HG03469 (cell line): ENCODE results near the gene ICAM4.
A peak's percentile ranks its signal among the peaks of the same experiment; 100 is the strongest.

Source experiments
- ATAC-seq: cut with Tn5 transposase; IDR thresholded peaks from one replicate; pipeline ENCODE4 v1.9.1; 2021; ENCODE audit warnings: mild to moderate bottlenecking, moderate library complexity, moderate number of reproducible peaks; ENCODE audit not compliant: unreplicated experiment

ICAM4 gene

DNA sequence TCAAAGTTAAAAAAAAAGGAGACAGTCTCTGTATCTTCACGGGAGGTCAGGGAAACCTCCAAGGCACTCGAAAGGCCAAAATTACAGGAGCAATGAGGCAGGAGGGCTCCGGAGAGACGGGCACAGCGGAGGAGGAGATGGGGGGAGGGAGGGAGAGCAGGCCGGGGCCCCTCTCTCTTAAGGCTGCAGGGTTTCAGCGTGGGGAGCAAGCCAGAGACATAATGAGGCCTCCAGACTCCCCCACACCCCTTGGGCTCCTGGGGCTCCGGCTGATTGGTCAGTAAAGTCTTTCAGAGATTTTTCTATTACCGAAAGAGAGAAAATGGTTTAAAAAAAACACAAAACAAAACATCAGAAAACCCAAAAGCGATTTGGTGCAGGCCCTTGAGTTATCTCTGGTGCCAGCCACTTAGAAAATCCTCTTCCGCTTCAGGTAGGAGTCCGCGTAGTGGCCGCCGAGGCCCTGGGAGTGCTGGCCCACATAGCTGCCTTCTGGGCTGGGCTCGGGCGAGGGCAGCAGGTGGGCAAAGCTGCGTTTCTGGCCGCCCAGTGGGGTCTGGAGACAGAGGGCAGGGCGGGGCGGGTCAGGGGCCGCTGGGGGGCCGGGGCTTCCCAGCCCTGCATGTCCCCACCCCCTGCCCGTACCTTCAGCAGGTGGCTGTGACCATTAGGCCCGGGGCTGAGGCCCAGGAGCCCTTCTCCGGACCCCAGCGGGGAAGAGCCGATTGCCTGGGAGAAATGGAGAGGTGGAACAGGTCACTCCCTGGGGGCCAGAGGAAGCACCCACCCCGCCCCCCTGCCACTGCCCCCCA, 30.5 kb downstream of the ICAM4 start:
- no peak for ATAC-seq

DNA sequence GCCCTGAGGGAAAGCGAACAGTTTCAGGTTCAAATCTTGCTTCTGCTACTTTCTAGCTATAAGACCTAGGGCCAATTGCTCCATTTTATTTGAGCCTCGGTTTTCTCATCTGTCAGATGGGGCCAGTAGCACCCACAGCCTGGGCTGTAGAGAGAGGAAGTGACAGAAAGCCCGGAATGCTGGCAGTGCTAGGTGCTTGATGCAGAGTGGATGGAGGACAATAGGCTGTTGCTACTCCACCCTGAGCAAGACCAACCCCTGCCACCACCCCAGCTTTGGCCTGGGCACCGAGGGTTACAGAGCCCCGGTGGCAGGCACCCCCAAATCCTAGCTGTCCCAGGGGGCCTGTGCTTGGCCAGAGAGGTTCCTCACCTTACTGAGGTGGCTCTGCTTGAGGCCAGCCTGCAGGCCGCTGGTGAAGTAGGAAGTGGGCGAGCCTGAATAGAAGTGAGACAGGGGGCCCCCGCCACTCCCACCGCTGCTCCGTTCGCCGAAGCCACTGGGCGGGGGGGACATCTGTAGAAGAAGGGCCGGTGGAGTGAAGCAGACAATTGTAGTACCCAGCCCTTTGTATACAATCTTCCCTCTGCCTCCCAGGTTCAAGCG, 31.2 kb downstream of the ICAM4 start:
- ATAC-seq, result no peak

DNA sequence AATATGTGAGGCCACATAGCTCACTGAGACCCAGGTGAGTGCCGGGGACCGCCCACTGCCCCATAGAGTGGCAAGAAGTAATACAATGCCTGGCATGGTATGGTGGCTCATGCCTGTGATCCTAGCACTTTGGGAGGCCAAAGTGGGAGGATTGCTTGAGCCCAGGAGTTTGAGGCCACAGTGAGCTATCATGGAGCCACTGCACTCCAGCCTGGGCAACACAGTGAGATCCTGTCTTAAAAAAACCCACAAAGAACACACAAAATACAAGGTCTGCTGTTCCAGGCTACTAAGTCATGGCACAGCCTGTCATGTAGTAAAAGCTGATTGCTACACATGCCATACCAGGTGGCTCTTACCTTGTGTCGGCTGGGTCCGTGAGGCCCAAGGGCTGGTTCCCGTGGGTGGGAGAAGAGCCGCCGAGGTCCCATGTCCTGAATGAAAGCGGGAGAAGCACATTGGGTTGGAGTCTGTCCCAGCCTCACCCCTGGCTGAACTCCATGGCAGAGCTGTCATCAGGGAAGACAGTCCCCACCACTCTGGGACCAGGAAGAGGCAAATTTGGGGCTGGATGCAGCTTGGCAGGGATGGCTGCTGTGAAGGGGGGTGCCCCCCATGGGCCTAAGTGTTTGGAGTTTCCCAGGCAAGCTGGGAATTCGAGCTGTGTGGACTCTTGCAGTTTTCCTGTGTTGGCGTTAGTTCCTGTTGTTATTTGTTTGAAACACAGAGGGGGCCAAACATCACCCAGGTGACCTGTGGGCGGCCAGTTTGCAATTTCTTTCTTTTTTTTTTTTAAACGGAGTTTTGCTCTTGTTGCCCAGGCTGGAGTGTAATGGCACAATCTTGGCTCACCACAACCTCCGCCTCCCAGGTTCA, 32.3 kb downstream of the ICAM4 start:
- no peak for ATAC-seq

DNA sequence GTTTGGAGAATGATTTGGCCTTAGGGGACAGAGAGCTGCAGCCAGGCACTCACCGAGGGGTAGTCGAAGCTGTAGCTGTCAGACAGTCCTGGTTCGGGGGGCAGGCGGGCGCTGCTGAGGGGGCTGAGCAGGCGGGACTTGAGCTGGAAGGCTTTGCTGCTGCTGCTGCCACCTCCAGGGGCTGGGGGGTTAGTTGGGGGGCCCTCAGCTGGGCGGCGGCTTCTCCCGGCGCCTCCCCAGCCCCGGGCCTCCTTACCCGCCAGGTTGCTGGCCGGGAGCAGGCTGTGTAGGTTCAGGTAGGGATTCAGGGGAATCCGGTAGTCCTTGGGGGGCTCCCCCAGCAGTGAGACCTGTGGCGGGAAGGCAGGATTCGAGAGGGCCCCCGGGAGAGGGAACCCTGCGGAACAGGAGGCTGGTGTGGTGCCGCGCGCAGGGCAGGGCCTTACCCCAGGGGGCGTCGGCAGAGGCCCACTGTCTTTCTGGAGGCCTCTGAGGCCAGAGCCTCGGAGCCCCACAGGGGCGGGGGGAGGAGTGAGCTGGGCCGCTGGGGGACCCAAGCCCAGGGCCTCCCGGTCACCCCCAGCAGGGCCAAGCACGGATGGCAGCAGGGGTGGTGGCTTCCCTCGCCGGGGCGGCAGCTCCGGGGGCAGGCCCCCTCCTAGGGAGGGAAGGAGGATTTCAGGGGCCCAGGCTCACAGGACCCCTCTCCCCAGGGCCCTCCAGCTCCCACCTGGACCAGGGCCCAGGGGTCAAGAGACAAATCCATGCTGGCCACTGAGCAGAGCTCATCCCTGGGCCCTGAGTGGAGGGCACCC, 34.1 kb downstream of the ICAM4 start:
- no peak for ATAC-seq

DNA sequence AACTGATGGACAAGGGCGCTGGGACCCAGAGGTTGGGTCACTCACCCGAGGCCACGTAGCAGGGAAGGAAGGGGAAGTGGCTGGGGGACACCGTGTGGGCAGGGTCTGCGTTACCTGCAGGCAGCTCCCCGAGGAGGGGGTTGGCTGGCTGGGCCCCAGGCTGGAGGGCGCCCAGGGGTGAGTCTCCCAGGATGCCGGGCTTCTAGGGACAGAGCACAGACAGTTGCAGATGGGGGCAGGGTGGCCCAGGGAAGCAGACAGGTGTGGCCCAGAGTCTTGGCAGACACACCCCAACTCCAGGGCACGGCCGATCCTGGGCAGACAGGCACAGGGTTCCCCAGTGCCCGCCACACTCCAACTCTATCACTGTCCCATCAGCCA, 34.7 kb downstream of the ICAM4 start:
- no peak for ATAC-seq

DNA sequence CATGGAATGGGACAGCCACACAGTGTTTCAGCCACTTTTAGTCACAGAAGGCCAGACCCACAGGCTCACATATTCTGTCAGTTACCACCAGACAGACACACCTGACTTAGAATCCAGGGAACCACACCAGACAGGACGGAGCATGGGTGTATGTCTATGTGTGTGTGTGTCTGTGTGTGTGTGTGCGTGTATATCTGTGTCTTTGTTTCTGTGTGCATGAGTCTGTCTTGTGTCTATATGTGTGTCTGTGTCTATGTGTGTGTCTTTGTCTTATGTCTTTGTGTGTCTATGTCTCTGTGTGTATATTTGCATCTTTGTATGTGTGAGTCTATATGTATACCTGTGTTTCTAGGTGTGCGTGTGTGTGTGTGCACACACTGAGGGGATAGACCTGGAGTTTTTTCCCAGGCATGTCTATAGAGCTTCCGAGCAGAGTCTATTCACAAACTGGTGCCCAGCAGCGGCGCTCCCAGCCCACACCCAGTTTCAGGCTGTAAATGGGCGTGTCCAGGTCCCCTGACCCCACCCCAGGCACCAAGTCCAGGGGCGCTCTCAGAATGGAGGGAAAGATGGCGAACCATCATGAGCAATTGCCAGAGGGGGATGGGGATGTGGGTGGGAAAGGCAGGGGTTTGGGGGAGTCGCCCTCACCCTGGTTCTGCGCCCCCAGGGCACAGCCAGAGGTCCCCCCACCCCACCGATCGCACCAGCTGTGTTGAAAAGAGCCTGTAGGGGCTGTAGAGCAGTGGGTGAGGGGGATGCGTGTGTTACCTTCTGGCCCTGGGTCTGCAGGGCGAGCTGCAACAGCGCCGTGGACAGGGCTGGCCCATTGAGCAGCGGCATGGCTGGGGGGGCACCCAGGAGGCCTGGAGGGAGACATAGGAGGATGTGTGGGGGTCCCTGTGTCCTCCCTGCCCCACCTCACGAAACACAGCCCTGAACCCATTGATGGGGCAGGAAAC, 35.4 kb downstream of the ICAM4 start:
- no peak for ATAC-seq

DNA sequence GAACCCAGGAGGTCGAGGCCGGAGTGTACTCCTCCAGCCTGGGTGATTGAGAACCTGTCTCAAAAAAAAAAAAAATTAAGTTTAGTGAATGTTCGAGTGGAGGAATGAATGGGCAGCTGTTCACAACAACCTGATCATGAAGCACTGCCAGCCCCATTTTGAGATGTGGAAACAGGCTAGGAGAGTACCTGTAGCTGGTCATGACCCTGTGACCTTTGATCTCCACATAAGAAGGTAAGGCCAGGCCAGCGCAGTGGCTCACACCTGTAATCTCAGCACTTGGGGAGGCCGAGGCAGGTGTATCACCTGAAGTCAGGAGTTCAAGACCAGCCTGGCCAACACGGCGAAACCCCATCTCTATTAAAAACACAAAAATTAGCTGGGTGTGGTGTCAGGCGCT, 39.0 kb downstream of the ICAM4 start:
- no peak for ATAC-seq

DNA sequence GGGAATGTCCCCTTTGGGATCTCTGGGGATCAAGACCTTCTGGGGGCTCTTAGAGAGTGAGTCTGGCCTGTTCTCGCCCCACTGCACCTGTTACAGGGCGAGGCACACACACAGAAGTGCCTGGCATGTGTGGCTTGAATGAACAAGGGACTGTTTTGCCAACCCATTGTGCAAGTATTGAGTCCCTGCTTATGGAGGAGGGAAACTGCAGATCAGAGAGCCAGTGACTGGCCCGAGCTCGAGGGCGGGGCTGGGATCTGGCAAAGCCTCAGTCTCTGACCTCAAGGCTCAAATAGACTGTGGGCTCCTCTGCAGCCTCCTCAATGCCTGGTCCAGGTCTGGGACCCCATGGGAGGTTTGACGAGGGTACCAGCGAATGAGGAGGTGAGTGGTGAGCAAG, 41.0 kb downstream of the ICAM4 start:
- no peak for ATAC-seq

DNA sequence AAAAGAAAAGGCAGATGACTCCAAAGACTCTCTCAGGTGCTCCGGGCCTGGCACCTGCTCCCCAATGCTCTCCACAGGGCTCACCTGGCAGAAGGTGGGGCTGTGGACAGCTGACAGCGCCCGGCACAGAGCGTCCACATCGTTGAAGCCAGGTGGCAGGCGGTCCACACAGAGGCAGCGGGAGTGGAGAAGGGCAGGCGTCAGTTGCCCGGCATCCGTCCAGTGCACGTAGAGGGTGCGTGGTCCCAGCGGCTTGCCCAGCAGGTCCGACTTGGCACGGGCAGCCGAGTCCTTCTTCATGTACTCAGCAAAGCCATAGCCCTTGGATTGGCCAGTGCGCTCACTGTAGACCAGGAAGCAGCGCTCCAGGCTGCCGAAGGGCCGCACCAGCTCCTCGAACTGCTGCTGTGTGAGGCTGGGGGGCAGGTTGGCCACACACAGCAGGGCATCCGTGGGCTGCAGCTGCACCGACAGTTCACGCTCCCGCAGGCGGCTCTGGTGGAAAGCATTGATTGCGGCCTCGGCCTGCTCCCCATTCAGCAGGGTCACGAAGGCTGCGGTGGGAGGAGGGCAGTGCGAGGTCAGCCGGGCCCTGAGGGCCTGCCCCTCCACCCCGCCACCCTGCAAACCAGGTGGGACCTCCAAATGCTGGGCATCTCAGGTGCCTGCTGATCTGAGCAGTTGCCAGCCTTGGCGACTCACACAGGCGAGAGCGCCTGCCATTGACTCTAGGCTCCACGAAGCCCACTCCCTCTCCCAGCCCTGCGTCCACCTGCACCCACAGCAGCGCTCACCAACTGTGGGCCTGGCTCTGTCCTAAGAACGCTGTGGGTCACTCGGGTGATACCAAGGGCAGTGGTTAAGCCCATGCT, 42.0 kb downstream of the ICAM4 start:
- no peak for ATAC-seq

DNA sequence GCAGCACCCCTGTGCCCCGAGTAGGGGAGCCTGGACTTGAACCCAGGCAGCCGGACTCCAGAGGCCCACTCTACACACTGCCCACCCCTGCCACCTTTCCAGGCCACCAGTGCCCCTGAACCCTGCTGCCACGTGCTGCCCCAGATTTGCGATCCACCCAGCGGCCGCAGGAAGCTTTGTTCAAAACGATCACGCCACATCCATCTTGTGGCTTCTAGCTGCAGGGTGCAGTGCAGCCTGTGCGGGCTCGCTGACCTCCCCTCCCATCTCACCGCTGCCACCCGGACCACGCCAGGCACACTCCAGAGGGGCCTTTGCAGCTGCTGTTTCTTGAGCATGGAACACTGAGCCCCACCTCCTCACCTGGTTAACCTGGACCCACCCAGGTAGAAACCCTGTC, 42.8 kb downstream of the ICAM4 start:
- ATAC-seq, result no peak

DNA sequence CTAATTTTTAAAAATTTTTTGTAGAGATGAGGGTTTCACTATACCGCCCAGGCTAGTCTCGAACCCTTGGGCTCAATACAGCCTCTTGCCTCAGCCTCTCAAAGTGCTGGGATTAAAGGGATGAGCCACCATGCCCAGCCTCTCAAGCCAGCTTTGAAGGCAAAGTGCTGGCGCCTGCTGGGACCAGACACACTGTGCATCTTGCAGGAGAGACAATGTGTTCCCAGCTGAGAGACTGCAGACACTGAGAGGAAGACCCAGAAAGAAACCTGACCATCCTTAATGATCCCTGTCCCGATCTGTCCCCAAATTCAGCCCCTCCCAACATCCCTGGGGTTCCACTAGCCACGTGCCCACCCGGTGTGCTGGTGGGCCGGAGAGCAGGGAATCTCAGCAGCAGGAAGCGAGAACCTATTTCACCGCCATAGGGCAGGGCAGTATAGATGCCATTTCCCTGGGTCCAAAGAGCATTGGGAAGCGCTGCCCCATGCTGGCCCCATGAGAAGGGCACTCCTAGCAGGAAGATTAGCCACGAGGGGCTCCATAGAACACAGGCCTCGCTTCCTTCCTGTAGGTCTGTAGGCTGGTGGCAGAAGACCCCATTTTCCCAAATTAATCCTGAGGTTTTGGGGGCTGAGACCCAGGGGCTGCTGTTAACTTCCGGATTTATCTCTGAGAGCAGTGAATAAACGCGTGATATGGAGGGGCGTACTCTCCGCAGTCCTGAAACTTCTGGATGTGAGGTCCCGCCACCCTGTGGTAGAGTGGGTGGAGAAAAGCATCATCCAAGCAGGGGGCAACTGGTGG, 45.6 kb downstream of the ICAM4 start:
- ATAC-seq, result no peak

DNA sequence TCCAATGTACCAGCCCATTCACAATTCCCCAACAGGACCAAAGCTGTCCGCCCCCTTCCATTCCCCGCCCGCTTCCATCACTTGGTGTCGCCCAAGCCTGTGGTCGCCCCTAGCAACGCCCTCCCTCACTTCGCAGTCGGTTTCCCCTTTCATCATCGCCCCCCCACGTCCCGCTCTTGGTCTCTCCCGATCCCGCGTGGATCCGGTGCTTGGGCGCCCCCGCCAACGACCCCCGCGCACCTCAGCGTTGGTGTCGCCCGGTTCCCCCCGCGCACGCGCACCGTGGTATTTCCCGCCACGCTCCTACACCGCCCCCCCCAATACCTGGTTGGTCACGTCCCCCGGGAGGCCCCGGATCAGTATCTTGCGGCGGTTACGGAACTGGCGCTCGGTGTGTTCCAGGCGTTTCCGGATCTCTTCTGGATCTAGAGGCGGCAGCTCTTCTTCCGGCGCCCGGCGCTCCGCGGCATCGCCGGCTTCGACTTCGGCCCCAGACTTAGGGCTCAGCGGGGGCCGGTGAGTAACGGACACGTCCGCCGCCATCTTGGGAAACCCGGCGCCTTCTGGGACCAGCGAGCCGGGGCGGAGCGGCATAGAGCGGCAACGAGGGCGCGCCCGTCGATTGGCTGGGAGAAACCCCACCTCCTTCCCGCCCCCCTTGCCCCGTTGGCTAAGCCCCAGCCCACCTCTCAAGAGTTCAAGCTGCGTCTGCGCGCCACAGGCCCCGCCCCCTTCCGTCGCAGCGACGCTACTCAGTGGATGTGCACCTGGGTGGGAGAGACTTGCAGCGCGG, 46.4 kb downstream of the ICAM4 start, which contains the start of gene RAVER1:
RAVER1 (minus strand) TSS at position 565 of the 793 bp plus-strand sequence; CDS start at position 543, 22 bp downstream.
- peak; percentile 47 for ATAC-seq

DNA sequence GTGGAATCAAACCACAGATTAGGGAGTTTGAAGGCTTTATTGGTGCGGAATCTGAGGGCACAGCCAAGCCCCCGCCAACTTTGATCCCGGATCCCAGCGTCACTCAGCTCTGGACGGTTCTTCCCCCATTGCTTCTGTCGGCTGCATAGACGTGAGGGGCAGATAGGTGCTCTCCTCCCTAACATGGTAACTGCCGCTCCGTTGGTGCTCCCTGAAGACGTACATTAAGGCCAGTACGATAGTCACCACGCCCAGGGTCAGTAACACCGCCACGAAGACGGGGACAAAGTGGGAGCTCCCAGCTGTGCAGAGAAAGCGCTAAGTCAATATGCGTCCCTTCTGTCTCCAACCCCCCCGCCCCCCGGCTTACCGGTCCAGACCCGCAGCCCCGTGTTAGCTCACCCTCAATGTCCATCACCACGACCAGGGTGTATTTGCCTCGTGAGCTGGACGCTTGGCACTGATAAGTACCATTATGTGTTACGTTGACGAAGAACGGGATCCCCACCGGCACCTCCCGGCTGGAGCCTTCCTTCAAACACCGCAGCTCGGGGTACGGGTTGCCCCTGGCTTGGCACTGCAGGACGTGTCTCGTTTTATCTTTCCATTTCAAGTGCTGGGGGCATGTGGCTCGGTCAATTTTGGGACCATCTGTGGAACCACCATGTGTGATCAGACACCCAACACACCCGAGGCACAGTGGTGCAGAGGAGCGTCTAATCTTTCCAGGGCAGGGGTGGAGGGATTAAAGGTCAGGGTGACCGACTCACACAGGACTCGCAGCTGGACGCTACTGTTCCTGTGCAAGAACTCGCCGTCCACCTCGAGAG, 47.2 kb downstream of the ICAM4 start:
- ATAC-seq, result no peak

DNA sequence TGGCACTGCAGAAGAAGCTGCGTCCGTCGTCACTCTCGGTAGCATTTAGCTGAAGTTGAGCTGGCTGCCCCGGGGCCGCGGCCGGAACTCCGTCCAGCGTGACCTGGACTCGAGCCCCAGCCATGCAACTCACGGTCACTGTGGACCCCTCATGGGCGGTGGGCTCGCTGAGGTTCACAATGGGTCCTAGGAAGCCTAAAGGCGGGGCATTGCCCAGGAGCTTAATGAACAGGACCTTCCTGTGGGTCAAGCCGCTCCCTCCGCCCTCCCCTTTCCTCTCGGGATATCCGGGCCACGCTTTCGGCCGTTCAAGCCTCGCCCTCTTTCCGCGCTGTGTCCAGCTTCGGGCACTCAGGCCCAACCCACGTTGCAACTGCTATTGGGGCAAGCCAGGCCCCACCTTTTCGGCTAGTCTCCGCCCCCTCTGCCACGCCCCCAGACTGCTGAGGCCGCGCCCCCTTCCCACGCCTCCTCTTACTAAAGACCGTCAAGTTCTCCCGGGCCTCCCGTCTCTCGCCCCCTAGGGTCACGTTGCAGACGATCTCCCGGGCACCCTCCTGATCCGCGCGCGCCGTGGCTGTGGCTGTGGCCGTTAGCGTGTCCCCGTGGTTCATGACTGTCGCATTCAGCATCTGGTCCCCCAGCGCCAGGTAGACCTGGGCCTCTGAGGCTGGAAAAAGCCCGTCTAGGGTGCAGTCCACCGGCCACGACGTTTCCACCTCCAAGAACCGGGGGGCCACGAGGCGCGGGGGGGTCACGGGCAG, 48.0 kb downstream of the ICAM4 start:
- no peak for ATAC-seq

DNA sequence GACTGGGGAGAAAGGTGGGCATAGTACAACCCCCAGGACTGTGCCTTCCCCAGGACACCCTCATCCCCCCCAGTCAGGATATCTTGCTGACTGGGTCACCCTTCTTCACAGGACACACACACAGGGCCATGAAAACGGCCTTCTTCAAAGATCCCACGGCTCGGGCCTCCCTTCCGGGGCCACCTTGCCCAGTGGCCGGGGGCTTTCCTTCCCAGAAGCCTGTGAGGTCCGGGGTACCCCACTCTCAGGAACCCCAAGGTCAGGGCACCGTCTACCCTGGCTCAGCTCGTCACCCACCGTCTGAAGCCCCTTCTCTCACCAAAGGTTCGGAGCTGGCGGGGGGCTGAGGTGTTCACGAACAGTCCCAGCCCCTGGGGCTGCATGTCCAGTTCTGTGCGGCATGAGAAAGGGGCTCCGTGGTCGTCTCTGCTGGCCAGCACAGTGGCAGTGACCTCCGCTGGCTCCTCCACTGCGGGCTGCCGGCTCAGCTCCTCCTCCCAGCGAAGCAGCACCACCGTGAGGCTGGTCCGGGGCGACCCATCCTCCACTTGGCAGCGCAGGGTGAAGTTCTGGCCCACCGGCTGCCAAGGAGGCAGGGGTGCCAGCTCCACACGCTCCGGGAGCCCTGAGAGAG, 48.7 kb downstream of the ICAM4 start:
- no peak for ATAC-seq
